ENCODE measurements around the gene MEF2B.
A peak's percentile ranks its signal among the peaks of the same experiment; 100 is the strongest.
"Not testable (repeated sequence)": the region's sequence is repeated elsewhere in the genome, so short reads cannot be mapped to it uniquely, and the experiment has no call there.

The MEF2B gene

DNA sequence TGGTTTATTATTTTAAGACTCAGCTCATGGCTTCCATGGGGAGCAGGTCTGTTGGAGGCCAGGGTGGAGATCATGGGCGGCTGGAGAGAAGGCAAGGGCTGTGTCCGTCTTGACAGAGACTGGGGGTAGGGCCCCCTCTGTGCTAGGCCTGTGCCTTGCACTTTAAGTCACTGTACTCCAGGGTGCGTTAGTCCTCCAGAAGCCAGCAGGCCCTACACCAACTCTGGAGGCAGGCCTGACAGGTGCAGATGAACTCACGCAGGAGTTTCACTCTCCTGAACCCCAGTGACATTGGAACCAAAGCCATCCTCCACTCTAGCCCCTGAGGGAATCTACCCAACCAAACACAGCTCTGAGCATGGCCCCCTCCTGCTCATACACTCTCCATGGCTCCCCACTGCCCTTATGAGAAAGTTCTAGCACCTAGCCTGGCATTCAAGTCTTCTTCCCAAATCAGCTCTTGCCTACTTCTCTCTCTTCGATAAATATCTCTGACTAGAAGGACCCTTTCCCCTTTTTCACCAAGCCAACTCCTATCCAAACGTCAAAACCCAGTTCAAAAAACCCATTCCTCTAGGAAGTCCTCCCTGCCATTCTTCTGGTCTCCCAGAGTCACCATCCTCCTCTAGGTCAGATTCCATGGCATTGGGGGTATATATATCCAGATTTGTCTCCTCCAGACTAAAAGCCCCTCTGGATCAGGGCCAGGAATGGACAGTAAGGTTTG is 15.1 kb downstream of the MEF2B start:
- no peak for DNase-seq

- no peak for DNase-seq
Observed at GRCh38 chr19:19152668-19153384, 17.2 kb downstream of the MEF2B start.

DNA sequence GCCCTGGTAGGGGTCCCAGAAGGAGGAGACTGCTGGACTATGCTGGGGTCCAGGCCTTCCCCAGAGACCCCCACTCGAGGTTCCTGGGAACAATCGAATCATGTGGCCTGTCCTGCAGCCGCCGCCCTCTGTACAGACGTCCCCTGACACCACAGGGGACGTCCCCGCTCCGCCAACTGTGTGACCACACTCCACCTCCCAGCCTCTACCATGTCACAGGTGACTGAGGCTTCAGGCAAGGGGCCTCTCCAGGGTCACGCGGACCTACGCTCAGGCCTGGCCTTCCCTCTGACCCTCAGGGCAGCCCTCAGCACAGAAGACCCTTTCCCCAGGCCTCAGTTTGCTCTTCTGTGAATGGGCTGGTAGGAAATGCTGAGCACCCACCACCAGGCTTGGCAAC is 18.6 kb downstream of the MEF2B start:
- no peak for DNase-seq

DNA sequence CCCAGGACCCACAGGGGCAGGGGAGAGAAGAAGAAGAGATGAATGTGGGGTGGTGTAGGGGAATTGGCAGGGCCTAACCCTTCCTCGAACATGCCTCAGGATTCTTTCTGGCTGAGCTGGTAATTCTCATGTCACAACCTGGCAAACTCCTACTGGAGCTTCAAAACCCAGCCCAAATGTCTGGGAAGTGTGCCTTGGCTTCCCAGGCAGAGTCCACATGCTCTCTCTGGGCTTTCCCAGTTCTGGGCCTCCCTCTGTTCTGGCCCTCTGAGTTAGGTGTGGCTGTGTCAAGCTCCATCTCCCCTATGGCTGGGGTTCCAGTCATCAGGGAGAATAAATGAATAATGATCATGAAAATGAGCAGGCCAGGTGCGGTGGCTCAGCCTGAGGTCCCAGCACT is 20.6 kb downstream of the MEF2B start:
- DNase-seq: no peak

GRCh38 chr19:19148504-19148903 is 21.6 kb downstream of the MEF2B start:
- DNase-seq: not testable (repeated sequence)

GRCh38 chr19:19147344-19147743 is 22.7 kb downstream of the MEF2B start:
- DNase-seq: no peak

DNA sequence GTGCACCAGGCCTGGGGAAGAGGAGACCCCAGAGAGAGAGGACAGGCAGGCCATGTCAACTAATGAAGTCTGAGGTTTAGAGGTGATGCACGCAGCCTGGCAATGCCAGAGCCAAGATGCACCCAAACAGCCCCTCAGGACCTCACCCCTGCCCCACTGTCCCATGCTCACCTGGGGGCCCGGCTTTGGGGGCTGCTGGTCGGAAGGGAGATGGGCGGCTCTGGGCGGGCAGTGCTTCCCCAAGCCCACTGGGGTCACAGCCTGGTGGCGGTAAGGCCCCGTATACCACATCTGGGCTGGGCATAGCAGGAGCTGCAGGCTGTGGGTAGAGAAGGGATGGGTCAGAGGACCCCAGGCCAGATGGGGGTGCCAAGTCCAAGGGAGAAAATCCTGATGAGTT is 23.2 kb downstream of the MEF2B start:
- DNase-seq: no peak

DNA sequence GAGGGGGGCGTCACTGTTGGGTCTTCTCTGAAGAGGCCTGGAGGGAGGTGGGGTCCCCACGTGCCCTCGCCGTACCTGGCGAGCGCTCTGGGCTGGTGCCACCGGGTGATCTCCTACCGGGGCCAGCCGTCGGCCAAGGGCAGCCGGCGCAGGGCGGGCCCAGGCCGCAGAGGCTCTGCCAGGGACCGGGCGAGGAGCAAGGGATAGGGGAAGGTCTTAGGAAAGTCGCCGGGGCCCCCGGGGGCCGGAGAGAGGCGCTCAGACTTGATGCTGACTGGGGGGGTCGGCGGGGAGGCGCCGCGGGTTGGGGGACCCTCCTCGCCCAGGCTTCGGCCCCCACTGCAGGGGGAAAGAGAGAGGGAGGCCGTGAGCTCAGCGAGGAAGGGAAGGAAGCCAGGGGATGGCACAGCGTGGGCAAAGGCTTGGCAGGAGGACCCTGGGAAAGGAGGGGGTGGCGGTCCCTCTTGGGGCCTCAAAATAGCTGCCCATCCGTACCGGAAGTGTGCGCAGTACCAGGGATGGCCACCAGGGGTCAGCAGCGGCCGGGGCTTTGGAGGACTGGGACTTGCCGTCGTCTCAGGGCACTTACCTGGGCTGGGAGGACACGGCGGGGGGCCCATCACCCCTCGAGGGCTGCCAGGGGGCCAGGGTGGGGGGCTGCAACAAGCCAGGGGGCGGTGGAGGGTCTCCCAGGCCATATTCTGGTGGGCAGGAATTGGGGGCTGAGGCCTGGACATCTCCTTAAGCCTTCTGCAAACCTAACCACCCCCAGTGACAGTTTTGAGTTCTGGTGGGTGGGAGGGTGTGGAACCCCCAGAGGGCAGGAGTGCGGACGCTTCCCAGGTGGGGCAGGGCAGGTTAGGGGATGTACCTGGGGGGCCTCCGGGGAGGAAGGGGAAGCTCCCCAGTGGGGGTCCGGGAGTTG is 24.1 kb downstream of the MEF2B start:
- peak; percentile 88 for DNase-seq

GRCh38 chr19:19145281-19145680 is 24.8 kb downstream of the MEF2B start:
- DNase-seq: no peak

DNA sequence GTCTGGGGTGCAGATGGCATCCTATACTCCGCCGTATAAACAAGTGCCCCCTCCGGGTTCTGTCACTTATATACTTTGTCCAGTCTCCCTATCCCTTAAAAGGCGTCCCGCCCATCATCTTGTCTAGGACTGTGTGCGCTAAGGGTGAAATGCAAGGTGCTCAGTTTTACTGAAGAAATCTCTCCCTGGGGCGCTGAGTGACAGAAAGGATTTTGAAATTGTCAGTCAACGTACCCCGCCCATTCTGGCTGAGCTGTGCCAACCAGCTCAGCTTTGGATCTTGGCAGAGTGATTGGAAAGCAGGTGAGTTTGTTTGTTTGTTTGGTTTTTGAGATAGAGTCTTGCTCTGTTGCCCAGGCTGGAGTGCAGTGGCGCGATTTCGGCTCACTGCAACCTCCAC is 27.7 kb downstream of the MEF2B start:
- DNase-seq: no peak

GRCh38 chr19:19140476-19140875 is 29.6 kb downstream of the MEF2B start:
- no peak for DNase-seq

DNA sequence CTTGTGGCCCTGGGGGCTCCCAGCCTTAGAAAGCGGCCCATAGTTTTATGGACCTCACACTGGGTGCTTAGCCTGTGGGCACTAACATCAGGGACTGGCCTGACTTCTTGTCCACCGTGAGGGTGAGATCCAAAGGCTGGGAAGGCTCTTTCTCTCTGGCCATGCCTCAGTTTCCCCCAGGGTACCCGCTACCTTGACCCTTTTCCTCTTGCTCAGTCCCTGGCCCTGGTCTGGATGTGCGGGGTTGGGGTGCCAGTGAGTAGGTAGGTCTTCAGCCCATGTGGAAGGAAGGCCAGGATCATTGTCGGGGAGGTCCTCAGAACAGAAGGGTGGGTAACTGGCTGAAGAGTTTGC is 30.2 kb downstream of the MEF2B start:
- DNase-seq: no peak

GRCh38 chr19:19138109-19138981 is 31.7 kb downstream of the MEF2B start, which contains the start of gene TMEM161A:
TSS of gene TMEM161A (minus strand) at chr19:19138478. CDS start at chr19:19138428, 50 bp downstream.
- peak; percentile 98 for DNase-seq

DNA sequence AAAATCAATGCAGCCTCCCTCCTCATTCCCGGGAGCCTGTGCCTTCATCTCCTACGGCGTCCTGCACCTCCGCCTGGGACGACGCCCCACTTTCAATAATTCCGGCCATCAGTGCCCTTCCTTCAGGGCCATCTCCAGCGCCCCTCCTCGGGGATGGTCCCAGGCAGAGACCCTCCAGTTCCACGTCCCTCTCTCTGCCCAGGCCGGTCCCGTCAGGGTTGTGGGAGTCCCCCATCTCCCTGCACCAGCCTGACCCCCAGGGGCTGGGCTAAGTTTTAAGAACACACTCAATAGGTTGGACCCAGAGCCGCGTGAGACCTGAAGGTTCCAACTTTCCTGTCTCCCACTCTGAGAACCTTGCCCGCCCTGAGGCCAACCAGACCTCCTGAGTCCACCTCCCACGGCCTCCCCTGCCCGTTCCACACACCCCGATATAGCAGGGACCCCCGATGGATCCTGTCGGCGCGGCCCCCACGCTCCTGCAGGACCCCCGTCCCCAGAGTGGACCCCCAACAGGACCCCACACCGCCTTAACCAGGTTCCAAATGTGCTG is 32.4 kb downstream of the MEF2B start:
- peak; percentile 17 for DNase-seq

DNA sequence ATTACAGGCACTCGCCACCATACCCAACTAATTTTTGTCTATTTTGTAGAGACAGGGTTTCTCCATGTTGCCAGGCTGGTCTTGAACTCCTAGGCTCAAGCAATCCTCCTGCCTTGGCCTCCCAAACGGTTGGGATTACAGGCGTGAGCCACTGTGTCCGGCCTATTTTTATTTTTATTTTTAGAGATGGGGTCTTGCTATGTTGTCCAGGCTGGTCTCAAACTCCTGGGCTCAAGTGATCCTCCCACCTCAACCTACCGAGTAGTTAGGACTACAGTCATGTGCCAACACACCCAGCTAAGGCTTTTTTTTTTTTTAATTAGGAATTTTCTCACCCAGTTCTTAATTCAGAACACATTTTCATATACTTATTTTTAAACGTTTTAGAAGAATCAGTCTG is 34.4 kb downstream of the MEF2B start:
- DNase-seq: not testable (repeated sequence)

- peak; percentile 53 for DNase-seq
Observed at GRCh38 chr19:19134687-19135158, 35.3 kb downstream of the MEF2B start.

GRCh38 chr19:19133985-19134384 is 36.1 kb downstream of the MEF2B start:
- DNase-seq: no peak

- DNase-seq: no peak
Observed at GRCh38 chr19:19132912-19133311, 37.2 kb downstream of the MEF2B start.

- no peak for DNase-seq
Observed at GRCh38 chr19:19131989-19132388, 38.1 kb downstream of the MEF2B start.

DNA sequence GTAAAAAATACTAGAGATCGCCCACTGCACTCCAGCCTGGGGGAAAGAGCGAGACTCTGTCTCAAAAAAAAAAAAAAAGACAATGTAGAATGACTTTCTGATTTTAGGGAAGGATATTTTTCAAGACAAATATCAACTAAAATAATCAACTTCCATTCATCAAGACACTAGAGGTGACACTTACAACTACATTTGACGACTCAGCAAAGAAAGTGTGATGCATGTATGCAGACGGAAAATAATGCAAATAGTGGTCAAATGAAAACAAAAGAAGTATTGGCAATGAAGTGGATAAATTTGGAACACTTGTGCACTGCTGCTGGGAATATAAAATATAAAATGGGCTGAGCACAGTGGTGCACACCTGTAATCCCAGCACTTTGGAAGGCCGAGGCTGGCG is 44.0 kb downstream of the MEF2B start:
- no peak for DNase-seq

DNA sequence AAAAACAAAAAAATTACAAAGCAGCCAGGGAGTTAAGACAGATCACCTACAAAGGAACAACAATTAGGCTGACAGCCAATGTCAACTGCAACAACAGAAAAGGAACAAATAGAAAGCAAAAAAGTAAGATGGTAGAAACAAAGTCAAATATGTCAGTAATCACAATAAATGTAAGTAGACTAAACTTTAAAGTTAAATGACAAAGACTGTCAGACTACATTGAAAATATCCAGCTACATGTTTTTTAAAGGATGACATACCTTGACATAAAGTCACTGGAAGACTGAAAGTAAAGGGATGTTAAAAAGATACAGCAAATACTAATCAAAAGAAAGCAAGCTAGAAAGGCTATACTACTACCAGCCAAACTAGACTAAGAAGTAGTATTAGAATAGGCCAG is 46.7 kb downstream of the MEF2B start:
- DNase-seq: no peak

DNA sequence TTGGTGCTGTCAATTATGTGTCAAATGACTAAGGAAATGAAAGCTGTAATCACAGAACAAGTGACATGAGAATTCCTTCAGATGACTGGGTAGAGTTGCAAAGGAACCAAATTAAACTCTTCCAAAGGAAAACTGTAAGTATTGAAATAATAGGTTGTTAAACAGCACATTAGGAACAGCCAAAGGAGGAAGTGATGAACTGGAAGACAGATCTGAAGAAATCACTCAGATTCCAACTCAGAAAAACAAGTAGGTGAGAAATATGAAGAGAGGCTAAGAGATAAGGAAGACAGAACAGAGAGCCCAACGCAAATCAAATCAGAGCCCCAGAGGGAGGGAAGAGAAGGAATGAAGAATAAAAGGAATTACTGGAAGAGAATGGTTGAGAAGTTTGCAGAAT is 47.2 kb downstream of the MEF2B start:
- no peak for DNase-seq

Data from stimulated activated CD4-positive, alpha-beta T cell treated with anti-CD3 and anti-CD28 coated beads, Interleukin-15, amount 100 ng/mL, for 24 hours (primary cell).